SU-DHL-6 (cell line): ENCODE measurements around the gene AFAP1.

Experiments used
- H2AFZ ChIP-seq: fragments of 200-600 bp; sonication (generic); 2 replicates; pipeline ENCODE4 v1.6.1; 2014; ENCODE audit warnings: low read depth, mild to moderate bottlenecking, moderate library complexity, mixed read lengths, antibody characterized with exemption, low read length; ENCODE audit not compliant: severe bottlenecking
- H3F3A ChIP-seq: fragments of 200-600 bp; shearing (Covaris generic); 2 replicates; pipeline ENCODE4 v1.6.0; 2016; ENCODE audit warnings: antibody characterized with exemption, mild to moderate bottlenecking; ENCODE audit not compliant: insufficient read depth
- H3K27ac ChIP-seq: fragments of 200-600 bp; sonication (generic); 2 replicates; pipeline ENCODE4 v1.5.1; 2016; ENCODE audit warnings: low read depth, mild to moderate bottlenecking, low read length, moderate library complexity, mixed read lengths
- H3K27me3 ChIP-seq: fragments of 200-600 bp; sonication (generic), shearing (Covaris generic); 2 replicates; pipeline ENCODE4 v1.6.0; 2014; ENCODE audit warnings: mild to moderate bottlenecking, low read length
- H3K36me3 ChIP-seq: fragments of 200-600 bp; sonication (generic); 2 replicates; pipeline ENCODE4 v1.6.1; 2014; ENCODE audit warnings: mild to moderate bottlenecking, low read length, mixed read lengths
- H3K4me2 ChIP-seq: fragments of 300-600, 200-600 bp; shearing (Covaris generic), sonication (generic); 2 replicates; pipeline ENCODE4 v1.6.0; 2014; ENCODE audit warnings: low read length, low read depth, mild to moderate bottlenecking; ENCODE audit not compliant: poor library complexity, severe bottlenecking
- H3K4me3 ChIP-seq: fragments of 200-600 bp; sonication (generic); 2 replicates; pipeline ENCODE4 v1.5.1; 2014; ENCODE audit warnings: antibody characterized with exemption, low read length, mild to moderate bottlenecking, mixed read lengths; ENCODE audit not compliant: insufficient read depth, poor library complexity, severe bottlenecking
- H3K79me2 ChIP-seq: fragments of 200-600 bp; sonication (generic); 2 replicates; pipeline ENCODE4 v1.6.1; 2014; ENCODE audit warnings: mild to moderate bottlenecking, low read length, moderate library complexity; ENCODE audit not compliant: insufficient read depth
- H3K9ac ChIP-seq: fragments of 200-600 bp; sonication (generic); 2 replicates; pipeline ENCODE4 v1.7.0; 2014; ENCODE audit warnings: mild to moderate bottlenecking, low read length
- H3K9me2 ChIP-seq: fragments of 200-600 bp; sonication (generic); replicated peaks from 2 replicates; pipeline ENCODE4 v1.6.1; 2014; ENCODE audit warnings: low read length; ENCODE audit not compliant: insufficient read depth
- H3K9me3 ChIP-seq: fragments of 200-600 bp; sonication (generic); 2 replicates; pipeline ENCODE4 v1.6.1; 2014; ENCODE audit warnings: low read length, mixed read lengths; ENCODE audit not compliant: insufficient read depth
- H4K20me1 ChIP-seq: fragments of 200-600 bp; sonication (generic); 2 replicates; pipeline ENCODE4 v1.6.1; 2014; ENCODE audit warnings: low read depth, mild to moderate bottlenecking, antibody characterized with exemption, low read length, moderate library complexity, mixed read lengths
- EZH2phosphoT487 ChIP-seq: fragments of 200-600 bp; sonication (generic), shearing (Covaris generic); conservative IDR thresholded peaks from 2 replicates; pipeline ENCODE4 v1.6.1; 2018; ENCODE audit warnings: mild to moderate bottlenecking, antibody characterized with exemption, low read length, moderate library complexity, mixed read lengths
- TF ChIP-seq, protein P1 (sequence below): fragments of 200-600 bp; sonication (generic); IDR thresholded peaks from one replicate; pipeline ENCODE4 v1.5.1; 2017; ENCODE audit warnings: antibody characterized with exemption, mild to moderate bottlenecking, low read length, moderate library complexity; ENCODE audit not compliant: insufficient read depth, poor library complexity, severe bottlenecking

AFAP1 gene

DNA sequence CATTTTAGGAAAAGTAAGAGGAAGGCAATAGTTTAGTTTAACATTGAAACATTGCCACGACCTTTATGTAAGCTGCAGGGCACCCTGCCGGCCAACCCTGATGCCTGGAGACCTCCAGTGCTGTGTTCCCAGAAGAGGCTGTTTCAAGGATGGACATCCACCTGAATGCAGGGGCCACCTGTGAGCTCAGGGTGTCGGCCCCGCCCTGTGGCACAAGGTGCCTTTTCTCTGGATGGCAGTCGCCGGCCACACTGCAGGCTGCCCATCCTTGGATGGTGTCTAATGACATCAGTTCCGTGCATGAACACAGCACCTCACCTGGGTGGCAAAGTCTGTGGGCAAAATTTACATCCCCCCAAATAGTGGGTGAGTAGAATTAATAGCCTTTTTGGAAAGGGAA, 180.0 kb downstream of the AFAP1 start:
- no peaks in the 10 kb centered on the region for H3K9me3 ChIP-seq
- no peaks in the 10 kb centered on the region for H3F3A ChIP-seq
- TF ChIP-seq, protein P1, sequence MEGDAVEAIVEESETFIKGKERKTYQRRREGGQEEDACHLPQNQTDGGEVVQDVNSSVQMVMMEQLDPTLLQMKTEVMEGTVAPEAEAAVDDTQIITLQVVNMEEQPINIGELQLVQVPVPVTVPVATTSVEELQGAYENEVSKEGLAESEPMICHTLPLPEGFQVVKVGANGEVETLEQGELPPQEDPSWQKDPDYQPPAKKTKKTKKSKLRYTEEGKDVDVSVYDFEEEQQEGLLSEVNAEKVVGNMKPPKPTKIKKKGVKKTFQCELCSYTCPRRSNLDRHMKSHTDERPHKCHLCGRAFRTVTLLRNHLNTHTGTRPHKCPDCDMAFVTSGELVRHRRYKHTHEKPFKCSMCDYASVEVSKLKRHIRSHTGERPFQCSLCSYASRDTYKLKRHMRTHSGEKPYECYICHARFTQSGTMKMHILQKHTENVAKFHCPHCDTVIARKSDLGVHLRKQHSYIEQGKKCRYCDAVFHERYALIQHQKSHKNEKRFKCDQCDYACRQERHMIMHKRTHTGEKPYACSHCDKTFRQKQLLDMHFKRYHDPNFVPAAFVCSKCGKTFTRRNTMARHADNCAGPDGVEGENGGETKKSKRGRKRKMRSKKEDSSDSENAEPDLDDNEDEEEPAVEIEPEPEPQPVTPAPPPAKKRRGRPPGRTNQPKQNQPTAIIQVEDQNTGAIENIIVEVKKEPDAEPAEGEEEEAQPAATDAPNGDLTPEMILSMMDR, result no peak
- no peak for TF ChIP-seq EZH2phosphoT487
- H3K4me2 ChIP-seq, result peak overlapping the region; percentile 28
- H3K9ac ChIP-seq, result no peak overlapping the region
- H2AFZ ChIP-seq, result no peak overlapping the region
- no peaks in the 10 kb centered on the region for H3K79me2 ChIP-seq
- no peak overlapping the region for H3K27ac ChIP-seq
- no peaks in the 10 kb centered on the region for H3K27me3 ChIP-seq
- no peak overlapping the region for H3K4me3 ChIP-seq
- no peaks in the 10 kb centered on the region for H4K20me1 ChIP-seq
- no peaks in the 10 kb centered on the region for H3K9me2 ChIP-seq
- no peaks in the 10 kb centered on the region for H3K36me3 ChIP-seq

DNA sequence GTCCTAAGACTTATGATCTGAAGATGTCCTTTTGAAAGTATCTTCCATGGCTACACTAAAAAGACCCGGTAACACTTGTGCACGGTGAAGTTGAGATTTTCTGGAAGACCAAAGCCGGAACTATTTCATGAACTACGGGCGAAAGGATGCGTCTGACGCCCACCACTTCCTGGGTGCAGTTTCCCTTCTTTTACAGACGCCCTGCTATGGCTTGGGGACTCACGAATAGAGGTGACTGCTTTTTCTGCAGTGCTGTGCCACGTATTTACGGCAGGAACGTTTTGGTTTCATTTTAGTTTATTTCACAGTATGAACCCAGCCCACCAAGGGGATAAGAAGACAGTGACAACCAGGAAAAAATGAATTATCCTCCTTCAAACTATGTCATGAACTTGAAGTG, 180.4 kb downstream of the AFAP1 start:
- Histone ChIP-seq H2AFZ (no peak overlapping the region), H3K36me3 (no peaks in the 10 kb centered on the region), H3K4me2 (peak overlapping the region; percentile 28), H3K27ac (no peak overlapping the region), H3K27me3 (no peaks in the 10 kb centered on the region), H3K9ac (no peak overlapping the region), H3K9me3 (no peaks in the 10 kb centered on the region), H3K9me2 (no peaks in the 10 kb centered on the region), H4K20me1 (no peaks in the 10 kb centered on the region), H3K79me2 (no peaks in the 10 kb centered on the region), H3K4me3 (no peak overlapping the region), H3F3A (no peaks in the 10 kb centered on the region)
- TF ChIP-seq, protein P1, result no peak
- no peak for TF ChIP-seq EZH2phosphoT487

- Histone ChIP-seq H3K27ac (no peak overlapping the region), H3F3A (no peaks in the 10 kb centered on the region), H4K20me1 (no peaks in the 10 kb centered on the region), H3K9ac (no peak overlapping the region), H3K4me2 (no peak overlapping the region), H3K4me3 (no peak overlapping the region), H3K9me3 (no peaks in the 10 kb centered on the region), H3K79me2 (no peaks in the 10 kb centered on the region), H3K9me2 (no peaks in the 10 kb centered on the region), H2AFZ (no peak overlapping the region), H3K27me3 (no peaks in the 10 kb centered on the region), H3K36me3 (no peaks in the 10 kb centered on the region)
- TF ChIP-seq, protein P1, result no peak
- no peak for TF ChIP-seq EZH2phosphoT487
Measured at GRCh38 chr4:7758476-7758875, 181.2 kb downstream of the AFAP1 start.
